Left forelimb (tissue), 1 donor: ENCODE results near the gene EDN1.
"Not testable (repeated sequence)": the region's sequence is repeated elsewhere in the genome, so short reads cannot be mapped to it uniquely, and the experiment has no call there.

ENCODE experiments used
- DNase-seq: peaks from one replicate; pipeline ENCODE4 v3.0.0-alpha.2; 2018; ENCODE audit warnings: low spot score

The EDN1 gene

DNA sequence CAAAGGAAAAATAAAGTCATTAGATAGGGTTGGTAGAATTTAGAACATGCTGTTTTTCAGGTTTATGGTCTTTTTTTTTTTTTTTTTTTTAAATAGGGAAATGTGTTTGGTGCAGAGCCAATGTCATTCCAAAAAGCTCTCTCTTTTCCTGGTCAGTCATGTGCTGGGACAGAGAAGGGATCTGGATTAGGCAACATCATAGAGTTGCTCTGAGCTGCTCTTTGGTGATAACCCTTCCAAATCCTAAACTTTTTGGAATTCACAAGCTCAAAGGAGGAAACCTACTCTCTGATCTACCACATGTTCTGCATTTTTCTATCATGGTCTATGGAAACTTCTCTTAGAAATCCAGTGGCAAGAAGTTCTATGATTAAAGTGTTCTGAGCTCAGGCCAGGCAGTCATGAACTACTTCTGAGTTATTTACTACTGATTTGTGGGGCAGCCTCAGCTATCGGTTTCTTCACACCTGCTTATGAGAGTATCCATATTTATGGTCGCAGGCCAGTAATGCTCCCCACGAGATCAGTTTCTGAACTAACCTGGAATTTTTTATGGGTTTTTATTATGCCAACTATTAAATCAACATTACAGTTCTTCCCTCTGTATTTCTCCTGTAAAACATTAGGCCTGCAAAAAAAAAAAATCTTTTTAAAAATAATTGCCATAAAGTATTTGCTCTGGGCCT lies 4.8 kb downstream of the EDN1 start:
- DNase-seq: no peak

DNA sequence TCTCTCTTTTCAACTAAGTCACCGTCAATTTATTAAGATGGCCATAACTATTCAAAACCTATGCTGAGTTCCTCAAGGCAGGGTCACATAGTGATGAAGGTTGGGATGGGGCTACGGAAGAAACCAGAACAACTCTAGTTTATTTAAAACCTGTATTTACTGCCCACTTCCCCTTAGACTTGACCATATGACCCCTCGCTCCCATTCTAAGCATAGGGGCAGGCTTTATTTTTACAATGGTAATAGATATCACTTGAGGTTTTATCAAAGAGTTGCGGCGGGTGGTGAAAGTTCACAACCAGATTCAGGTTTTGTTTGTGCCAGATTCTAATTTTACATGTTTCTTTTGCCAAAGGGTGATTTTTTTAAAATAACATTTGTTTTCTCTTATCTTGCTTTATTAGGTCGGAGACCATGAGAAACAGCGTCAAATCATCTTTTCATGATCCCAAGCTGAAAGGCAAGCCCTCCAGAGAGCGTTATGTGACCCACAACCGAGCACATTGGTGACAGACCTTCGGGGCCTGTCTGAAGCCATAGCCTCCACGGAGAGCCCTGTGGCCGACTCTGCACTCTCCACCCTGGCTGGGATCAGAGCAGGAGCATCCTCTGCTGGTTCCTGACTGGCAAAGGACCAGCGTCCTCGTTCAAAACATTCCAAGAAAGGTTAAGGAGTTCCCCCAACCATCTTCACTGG lies 5.5 kb downstream of the EDN1 start:
- DNase-seq: no peak

DNA sequence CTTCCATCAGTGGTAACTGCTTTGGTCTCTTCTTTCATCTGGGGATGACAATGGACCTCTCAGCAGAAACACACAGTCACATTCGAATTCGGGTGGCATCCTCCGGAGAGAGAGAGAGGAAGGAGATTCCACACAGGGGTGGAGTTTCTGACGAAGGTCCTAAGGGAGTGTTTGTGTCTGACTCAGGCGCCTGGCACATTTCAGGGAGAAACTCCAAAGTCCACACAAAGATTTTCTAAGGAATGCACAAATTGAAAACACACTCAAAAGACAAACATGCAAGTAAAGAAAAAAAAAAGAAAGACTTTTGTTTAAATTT lies 6.1 kb downstream of the EDN1 start:
- DNase-seq: no peak

DNA sequence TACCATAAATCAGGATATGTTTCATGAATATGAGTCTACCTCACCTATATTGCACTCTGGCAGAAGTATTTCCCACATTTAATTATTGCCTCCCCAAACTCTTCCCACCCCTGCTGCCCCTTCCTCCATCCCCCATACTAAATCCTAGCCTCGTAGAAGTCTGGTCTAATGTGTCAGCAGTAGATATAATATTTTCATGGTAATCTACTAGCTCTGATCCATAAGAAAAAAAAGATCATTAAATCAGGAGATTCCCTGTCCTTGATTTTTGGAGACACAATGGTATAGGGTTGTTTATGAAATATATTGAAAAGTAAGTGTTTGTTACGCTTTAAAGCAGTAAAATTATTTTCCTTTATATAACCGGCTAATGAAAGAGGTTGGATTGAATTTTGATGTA lies 6.4 kb downstream of the EDN1 start:
- no peak for DNase-seq

DNA sequence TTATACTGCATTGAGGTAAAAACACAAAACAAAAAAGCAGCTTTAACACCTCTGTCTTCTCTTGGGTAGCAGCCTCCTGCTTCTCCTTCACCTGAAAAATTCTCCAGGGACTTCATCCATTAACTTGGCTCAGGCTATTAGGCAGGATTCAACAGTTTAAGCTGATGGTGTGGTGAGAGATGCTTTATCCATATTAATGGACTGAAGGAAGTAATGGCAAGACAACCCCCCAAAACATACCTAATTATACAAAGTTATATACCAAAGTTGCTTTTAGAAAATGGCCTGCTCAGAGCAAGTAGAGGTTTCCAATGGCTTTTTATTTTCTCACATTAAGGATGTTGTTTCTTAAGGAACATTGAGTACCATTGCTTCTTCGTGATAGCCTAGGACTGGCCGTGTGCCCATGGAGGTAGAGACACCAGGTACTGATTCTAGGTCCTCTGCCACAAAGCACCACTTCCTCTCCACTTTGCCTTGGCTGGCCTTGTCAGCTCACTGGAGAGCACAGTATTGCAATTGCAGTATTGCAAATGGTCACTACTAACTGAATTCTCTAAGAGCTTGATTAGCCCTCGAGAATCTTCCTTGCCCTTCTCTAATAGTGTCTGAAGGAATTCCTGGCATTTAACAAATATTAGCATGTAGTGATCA lies 7.3 kb downstream of the EDN1 start:
- DNase-seq: no peak

DNA sequence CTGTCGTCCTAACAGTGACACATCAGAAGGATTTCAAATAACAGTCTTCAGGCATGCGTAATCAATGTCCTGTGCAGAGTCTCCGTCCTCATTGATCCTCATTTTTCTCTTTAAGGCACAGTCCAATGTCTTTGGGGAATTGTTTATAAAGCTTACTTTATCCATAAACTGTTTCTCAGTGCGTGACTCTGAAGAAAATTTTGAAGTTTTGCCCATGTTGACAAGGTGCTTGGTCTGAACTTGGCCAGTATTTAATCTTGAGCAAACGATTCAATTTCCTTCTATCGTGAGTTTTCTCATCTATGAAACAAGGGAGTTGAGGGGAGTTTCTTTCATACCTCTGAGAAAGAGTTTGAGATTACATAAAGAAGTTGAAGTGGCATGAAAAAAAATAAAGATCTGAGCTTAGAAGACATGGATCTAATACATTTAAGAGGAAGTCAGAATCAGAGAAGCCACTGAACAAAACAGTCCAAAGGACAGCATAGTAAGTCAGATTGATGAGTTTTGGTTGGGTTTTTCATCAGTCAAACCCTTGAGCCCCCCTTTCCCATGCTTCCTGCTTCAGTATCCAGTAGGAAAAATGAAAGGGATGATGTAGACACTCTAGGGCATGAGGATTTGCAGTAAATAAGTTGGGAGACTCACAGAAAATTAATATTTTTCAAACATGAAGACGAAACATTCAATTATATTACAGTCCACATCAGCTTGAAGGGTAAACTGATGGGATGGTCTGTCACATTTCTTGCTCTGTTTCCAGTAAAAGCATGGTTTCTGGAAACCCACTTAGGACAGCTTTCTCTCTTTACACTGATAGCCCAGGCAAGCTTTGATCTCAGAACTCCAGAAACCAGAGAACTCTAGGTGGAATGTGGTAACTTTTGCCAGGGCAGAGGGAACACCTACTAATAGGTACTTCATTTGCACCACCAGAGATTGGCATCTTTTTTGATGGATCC lies 8.1 kb downstream of the EDN1 start:
- DNase-seq: no peak

DNA sequence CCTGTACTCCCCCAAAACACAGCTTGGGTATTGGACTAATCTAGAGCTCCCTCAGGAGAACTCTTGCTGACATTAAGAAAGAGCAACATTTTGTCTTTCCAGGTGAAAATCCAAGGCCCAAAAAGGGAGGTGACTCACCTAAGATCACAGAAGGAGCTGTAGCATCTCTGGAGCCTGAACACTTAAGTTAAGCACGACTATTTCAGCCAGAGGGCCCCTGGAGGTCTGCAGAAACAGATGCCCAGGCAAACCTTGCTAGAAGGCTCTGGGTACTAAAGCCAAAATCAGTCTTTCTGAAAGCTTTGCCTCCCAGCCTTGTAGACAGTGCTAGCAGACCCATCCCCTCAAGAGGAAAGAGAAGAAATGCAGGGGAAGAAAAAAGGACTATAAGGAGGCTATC lies 8.8 kb downstream of the EDN1 start:
- no peak for DNase-seq

DNA sequence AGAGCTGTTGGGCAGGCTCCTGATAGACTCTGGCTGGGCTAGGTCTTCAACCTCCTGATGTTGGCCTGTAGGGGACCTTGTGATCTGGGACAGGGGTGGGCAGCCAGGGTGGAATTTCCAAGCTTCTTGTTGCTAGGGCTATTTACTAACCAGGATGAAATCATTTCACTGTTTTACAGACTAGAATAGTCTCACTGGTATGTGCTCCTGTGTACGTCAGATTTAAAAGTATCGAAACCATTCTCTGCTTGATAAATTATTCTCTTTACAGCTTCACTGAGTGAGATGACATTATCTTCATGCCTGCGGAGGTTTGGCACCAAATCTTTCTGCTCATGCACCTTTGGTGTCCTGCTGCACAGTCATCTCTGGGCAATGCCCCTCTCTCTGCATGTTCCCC lies 10.9 kb downstream of the EDN1 start:
- no peak for DNase-seq

DNA sequence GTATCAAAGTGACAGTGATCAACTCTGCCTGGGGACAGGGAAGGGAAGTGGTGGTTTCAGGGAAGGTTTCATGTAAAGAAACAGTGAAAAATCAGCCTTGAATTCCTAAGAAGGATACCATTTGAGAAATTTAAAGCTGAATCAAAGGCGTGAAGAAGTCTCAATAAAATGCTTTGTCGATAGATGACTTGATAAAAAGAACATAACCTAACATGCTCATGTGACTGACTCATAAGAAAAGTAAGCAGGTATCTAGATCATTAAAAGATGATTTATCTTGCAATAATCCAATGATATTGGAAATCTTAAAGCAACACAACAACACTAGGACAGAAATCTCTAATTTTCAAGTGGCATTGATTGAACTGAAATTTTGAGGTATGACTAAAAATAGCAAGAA lies 14.3 kb downstream of the EDN1 start:
- no peak for DNase-seq

DNA sequence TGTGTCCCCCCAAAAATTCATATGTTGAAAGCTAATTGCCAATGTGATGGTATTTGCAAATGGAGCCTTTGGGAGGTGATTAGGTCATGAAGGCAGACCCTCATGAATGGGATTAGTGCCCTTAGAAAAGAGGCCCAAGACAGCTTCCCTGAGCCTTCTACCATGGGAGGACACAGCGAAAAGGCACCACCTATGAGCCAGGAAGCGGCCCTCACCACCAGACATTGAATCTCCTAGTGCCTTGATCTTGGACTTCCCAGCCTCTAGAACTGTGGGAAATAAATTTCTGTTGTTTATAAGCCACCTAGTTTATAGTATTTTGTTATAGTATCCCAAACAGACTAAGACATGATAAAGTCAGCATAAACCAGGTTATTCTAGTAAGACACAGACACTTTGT lies 18.9 kb downstream of the EDN1 start:
- no peak for DNase-seq

DNA sequence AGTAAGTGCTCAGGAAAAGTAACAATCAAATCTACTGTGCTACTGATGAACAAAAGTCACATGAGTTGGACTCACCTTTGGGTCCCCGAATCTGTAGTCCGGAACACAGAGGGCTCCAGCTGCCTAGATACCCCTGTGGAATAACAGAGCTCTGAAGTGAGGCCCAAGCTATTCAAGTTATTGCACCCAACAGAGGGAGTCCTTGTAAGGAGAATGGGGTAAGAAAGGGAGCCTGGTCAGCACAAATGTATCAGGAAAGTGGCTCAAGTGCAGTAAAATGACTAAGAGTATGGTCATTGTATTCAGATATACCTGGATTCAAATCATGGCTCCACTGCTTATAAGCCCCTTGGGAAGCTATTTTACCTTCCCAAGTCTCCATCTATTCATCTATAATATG lies 20.9 kb downstream of the EDN1 start:
- DNase-seq: no peak

DNA sequence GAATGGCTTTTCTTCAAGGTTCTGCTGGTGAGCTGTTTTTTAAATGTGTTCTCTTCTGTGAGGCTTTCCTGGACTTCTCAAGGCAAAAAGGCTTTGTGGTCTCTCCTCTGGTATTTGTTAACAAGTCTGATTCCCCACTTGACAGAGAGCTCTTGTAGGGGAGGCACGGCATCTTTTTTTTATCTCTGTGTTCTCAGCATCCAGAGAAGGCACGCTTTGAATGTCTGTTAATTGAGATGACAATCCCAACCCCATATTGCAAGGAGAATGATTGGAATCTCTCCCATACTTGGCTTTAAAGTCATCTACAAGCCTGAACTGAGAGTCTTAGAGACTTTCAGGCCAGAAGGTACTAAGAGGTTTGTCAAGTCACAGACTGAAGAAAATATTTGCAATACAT lies 22.6 kb downstream of the EDN1 start:
- DNase-seq: no peak

DNA sequence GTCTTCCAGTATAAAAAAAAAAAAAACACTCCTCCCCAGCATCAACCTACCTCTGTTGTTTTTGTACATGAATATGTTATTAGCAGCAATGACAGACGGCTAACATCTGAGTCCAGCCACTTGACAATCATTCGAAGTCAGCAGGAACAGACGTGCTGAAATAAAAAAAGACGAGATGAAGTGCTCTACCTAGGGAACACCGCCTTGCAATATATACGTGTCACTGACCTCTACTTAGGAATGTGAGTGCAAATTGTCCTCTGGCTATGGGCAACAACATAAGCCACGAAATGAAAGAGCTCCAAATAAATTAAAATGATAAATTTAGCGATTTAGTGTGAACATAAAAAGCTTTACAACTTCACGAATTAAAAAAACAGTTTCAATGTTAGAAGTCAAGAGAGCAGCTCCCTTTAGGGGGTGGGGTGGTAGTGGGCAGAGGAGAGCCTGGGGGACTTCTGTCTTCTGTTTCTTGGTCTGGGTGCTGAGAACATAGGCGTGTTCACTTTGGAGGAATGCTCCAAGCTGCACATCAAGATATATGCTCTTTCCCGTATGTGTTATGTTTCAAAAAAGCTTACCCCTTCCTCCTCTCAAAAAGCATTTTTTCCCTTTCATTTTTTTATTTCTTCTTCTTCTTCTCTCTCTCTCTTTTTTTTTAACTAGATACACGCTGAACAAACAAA lies 23.3 kb downstream of the EDN1 start:
- no peak for DNase-seq

DNA sequence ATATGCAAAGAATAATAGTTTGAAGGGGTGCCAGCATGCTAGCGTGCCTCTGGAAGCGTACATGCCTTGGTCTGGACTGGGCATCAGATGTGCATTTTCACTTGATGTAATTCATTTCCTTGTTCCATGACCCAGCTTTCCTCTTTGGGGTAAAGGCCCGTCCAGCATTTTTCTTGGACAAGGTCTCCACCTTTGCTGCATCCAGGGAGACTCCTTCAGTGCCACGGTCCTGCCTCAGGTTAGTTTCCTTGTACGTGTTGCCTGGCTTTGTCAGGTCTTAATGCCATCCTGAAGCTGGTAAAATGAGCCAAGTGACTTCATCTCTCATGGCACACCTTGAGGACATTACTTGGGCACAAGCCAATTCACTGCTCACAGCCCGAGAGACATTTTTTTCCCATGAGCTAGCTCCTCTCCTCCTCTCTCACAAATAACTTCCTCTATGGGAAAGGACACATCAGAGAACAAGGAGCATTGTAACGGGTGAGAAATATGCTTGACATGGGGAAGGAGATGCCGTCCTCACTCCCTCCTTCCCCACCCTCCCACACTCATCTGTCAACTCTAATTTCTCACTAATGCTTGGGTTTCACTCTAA lies 23.9 kb downstream of the EDN1 start:
- no peak for DNase-seq

DNA sequence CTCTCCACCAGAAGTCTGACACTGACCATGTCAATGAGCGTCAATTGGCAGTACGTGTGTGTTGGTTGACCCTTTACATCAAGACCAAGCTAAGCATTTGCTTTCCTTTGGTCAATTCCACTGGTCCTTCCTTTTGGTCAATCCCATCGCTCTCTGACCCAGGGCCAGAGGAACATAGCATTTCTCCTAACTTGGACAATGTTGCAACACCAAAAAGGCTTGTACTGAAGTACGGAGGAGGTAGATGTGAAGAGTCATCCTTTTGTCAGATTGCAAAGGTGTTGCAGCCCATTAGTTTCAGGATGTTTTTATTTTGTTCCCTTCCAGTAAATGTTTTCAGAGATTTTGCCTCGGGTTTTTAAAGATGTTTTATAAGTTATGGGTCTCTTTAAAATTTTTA lies 24.6 kb downstream of the EDN1 start:
- no peak for DNase-seq

DNA sequence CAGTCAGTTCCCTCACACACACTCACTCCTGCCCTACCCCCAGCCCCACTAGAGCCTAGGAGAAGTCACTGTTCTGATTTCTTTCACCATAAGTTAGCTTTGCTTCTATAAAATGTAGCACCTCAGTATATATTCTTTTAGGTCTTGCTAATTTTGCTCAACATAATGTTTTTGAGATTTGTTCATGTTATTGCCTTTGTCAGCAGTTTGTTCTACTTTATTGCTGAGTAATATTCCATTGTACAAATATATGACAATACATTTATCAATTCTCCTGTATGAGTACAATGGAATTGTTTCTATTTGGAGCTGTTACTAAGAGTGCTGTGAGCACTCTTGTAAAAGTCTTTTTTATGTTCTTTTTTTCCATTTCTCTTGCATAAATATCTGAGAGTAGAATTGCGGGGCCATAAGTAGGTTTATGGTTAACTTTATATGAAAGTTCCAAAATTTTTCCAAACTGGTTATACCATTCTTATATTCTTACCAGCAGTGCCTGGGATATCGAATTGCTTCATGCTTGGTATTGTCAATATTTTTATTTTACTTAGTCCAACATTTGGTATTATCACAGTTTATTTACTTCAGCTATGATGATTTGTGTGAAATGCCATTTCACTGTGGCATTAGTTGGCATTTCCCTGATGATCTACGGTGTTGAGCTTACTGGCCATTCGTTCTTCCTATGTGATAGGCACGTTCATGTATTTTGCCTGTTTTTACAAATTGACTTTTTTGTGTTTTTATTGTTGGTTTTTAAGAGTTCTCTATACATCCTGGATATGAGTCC lies 25.3 kb downstream of the EDN1 start:
- DNase-seq: no peak

DNA sequence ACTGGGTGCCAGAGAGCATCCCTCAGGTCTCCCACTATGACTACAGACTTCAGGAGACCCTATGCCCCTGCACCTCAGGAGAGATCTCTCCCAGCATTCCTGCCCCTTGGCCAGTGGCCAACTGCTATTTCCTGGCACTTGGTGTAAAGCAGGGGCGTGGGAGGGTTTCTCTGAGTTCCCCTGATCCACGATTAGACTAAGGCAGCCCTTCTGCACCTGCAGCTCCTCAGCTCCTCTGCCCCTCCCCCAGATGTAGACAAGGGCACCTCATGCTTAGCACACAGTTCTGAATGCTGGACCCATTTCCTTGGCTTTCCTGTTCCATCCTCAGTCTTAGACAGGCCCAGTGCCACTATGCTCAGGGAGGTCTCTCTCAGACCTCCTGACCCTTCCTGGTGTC lies 28.6 kb downstream of the EDN1 start:
- DNase-seq: no peak

DNA sequence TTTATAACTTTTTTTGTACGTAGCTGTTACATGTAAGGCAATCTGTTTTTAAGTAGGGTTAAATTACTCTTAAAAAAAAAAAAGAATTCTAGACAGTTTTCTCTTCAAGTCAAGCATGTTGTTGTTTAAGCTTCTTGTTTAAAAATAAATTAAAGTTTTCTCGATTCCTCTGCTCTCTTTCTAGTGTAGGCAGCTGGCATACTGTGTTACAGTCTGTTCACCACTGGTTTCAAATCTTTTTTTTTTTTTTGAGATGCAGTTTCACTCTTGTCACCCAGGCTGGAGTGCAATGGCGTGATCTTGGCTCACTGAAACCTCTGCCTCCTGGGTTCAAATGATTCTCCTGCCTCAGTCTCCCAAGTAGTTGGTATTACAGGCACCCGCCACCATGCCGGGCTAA lies 29.9 kb downstream of the EDN1 start:
- DNase-seq: not testable (repeated sequence)

DNA sequence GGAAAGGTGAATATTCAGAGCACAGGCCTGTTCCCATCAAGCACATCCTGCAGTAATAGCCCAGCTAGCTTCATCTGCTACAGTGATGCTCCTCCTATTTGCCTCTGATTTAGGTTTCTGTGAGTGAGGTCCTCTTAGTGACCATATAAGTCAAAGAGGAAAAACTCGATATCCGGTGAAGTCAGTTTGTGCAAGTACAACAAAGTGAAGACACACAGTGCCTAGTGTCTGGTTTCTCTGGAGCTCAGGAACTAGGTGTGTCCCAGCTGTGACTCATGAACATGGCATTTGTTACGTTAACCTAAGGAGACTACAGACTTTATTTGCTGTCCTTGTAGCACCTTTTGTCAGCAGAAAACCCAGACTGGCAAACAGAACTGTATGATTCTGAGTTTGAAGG lies 33.9 kb downstream of the EDN1 start:
- no peak for DNase-seq

DNA sequence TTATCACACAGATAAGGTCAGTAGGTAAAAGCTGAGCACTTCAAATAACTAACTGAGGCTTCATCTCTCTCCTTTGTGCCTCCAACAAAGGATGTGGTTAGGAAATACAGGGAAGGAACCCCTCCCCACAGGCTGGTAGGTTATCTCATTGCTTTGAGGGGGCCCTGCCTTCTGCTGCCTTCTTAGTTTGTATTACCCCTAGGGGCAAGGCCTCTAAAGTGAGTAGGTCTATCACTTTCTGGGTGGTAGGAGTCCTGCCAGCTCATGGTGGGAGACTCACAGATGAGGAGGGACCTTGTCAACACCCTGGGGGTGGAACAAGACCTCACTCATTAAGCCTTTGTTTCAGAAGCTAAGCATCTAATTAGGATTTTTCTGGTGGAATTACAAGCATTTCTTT lies 34.6 kb downstream of the EDN1 start:
- DNase-seq: no peak

DNA sequence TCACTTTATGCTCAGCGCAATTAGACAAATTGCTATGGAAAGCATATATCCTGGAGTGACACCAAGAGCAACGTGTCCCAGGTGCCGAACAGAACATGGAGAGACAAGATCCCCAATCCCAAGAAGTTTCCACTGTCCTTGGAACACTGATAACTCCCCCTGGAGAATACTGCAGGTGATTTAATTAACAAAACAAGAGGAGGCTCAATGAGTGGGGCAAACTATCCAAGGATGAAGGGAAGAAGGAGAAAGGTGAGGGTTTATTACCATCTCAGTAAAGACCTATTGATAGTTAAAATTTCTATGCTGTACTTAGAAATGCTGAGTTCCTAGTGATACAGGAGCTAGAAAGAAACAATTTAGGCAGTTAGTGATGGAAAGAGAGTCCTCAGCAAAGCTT lies 35.7 kb downstream of the EDN1 start:
- DNase-seq: no peak
